HG03575 (cell line): ENCODE results near the gene PHC2.

Experiments used
- ATAC-seq: cut with Tn5 transposase; IDR thresholded peaks from one replicate; pipeline ENCODE4 v1.9.1; 2021; ENCODE audit not compliant: unreplicated experiment, insufficient number of reproducible peaks, low FRiP score; ENCODE audit errors: extremely low read depth

The PHC2 gene

DNA sequence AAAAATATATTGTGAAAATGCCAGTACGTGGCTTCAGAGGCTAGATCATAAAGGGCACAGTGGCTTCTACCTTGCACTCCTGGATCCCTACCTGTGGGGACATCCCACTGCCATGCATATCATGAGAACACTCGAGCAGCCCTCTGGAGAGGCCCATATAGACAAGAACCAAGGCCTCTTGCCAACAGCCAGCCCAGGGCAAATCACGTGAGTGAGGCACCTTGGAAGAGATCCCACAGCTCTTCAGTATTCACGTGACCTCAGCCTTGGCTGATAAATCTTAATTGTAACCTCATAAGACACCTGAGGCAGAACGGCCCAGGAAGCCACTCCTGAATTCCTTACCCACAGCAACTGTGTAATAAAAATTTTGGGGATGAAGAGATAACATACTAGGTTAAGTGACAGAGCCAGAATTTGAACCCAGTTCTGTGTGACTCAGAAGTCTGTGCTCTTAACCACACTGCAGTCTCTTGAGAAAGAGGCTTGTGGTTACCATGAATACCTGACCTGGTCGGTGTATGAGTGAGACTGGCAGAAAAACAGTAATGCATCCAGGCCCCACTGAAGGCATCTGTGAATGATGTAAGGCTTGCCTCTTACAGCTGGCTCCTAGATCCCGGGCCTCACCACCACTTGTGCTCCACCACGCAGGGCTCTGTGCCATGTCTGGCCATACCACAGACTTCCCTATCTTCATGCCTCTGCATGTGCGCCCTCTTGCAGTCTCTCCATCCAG is 103.1 kb downstream of the PHC2 start:
- ATAC-seq: no peak

DNA sequence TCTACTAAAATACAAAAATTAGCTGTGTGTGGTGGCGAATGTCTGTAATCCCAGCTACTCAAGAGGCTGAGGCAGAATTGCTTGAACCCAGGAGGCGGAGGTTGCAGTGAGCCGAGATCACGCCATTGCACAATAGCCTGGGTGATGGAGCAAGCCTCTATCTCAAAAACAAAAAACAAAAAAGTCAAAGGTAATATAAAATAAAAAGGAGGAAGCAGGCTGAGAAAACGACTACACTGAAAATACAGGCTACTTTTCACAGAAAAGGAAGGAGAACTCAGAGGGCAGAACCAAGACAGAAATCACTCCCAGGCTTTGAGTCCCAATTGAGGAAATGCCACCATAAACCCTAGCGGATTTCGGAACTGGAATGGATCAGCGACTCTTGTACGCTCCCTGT is 104.1 kb downstream of the PHC2 start:
- no peak for ATAC-seq

DNA sequence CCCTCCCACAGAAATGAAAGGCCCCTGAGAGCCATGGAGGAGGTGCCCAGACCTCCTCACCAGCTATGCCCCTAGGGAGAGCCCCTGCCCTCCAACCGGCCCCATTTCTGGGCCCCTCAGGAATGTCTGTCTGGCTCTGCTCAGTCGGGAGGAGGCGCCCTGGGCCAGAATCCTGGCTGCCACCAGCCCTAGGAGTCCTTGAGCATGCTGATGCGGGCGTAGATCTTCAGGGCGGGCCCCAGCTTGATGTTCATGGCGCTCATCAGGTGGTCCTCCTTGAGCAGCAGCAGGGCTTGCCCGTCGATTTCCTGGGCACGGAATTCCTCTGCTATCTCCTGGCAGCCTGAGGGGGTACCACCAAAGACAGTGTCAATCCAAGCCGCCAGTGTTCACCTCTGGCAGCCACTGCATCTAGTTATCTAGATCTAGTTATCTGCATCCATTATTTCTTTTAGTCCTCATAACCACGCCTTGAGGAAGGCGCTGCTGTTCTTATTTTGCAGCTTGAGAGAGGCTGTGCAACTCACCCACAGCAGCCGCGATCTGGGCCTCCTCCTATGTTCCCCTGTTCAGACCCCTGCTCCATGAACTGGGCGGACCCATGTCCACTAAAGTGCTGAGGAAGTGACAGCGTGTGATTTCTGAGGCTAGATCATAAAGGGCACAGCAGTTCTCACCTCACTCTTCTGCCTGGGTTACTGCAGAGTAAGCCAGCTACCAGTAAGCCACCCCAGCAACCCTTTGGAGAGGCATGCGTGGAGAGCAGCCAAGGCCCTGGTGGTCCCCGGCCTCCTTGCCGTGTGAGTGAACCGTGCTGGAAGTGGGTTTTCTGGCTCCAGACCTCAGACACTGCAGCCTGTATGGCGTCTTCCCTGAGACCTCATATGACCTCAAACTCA is 106.0 kb downstream of the PHC2 start:
- ATAC-seq: no peak

DNA sequence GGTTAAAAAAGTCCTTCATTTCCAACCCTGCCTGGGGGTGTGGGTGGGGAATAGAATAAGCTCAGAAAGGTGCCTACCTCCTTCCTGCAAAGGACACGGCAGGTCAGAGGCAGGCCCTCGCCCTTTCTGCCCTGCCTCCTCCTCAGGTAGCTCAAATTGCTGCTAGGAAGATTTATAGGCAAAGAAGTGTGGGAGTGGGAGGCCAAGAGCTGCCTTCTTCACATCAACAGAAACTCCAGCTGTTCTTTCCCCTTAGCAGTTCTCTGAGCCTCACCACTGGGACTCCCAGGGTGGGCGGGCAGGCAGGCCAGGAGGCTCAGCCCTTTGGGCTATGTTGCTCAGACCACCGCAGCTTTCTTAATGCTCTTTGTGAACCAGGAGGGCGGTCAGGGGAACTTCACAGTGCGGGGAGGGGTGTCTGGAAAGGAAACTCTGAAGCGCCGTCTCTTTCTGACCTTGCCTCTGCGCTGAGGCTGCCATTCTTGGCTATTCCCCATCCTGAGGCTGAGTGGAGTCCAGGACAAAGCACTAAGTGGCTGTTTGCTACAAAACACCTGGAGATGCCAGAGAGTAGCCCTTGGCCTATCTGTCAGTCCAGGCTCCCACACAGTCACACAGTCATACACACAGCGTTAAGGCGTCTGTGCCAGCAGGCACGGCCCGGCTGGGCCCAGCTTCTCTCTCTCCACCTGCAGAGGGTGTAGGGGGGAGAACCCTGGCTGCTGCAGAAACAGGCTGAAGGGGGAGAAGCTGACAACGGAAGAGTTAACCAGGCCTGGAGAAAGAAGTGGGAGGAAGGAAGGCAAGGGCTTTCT is 107.0 kb downstream of the PHC2 start:
- no peak for ATAC-seq

DNA sequence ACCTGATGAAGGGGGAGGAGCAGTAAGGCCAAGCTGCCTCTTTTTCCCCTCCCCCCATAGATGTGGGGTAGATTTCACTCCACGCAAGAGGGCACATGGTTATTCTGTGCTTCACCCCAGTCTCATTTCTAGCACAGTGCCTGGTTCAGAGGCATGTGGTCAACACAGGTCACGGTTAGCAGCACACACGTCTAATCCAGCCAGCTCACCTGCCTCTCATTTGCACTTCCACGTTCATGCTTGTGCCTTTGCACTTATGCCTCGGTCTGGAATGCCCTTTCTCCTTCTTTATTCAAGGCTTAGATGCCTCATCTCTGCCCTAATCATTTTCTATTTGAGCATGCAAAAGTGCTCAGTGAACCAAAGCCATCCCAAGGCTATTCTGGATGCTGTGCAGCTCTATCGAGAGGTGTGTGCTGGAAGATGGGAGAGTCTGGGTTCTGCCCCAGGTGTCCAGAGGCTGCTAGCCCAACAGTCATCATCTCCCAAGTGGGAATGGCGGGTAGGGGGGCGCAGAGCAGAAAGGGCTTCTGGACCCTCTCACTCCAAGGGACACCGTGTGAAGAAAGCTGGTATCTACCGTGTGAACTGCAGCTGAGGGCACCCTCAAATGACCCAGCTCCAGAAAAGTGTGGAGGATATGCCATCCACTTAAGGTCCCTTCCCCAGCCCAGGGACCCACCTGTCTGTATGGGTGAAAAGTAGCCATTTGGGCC is 107.9 kb downstream of the PHC2 start:
- ATAC-seq: no peak

DNA sequence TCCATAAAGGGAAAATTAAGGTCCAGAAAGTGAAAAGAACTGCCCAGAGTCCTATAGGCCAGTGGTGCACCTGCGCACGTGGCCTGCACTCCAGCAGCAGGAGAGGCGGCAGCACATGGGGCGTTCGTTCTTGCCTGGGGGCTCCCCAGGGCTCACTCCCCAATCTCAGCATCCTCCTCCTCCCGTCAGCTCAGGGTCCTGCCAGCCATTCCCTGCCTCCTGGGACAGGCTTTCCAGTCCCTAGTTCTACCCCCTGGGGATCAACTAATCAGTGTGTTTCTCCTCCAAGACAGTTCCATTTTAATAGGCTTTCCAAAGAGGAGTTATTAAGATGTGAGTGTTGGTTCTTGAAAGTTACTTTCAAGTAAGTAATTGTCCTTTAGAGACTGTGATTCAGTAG is 108.8 kb downstream of the PHC2 start:
- no peak for ATAC-seq

DNA sequence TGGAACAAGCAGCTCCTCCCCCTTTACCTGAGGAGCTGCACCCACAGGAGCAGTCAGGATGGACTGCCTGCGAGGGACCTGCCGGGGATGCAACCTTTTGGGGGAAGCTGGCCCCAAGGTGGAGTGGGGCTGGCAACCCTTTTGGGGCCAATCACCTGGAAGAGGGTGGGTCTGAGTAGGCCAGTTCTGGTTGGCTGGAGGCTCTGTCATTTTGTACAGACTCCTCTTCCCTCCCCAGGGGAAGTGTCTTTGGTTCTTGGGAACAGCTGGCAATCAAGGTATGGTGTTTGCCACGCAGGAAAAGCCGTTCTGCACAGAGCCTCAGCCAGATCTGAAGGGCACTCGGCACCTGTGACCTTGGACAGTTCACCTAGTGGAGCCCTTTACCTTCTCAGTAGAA is 109.7 kb downstream of the PHC2 start:
- ATAC-seq: no peak

DNA sequence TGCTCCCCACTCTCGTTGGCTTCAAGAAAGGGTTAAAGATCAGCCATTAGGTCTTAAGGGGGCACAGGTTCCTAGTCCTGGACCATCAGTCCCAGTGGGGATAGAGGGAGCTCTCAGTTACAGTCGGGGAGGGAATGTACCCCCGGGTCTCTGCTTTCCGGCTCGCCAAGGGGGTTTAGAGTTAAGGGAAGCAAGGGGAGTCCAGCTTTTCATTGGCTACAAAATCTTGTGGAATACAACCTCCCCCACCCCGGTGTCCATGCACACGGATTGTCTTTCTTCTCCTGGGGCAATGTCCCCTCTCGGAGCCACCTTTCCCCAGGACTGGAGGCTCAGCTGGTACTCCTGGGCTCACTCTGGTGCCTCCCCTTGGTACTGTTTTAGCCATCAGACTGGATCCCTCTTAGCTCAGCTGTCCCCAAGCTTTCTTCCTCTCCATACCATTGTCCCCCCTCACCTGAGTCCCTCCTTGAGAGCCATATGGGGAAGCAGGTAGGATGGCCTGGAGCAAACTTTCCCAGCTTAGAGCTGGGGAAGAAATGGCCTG is 110.2 kb downstream of the PHC2 start, which contains the start of gene A3GALT2:
A3GALT2 (minus strand) TSS at position 480 of the 547 bp plus-strand sequence; CDS start at position 480, 0 bp downstream.
- no peak for ATAC-seq

DNA sequence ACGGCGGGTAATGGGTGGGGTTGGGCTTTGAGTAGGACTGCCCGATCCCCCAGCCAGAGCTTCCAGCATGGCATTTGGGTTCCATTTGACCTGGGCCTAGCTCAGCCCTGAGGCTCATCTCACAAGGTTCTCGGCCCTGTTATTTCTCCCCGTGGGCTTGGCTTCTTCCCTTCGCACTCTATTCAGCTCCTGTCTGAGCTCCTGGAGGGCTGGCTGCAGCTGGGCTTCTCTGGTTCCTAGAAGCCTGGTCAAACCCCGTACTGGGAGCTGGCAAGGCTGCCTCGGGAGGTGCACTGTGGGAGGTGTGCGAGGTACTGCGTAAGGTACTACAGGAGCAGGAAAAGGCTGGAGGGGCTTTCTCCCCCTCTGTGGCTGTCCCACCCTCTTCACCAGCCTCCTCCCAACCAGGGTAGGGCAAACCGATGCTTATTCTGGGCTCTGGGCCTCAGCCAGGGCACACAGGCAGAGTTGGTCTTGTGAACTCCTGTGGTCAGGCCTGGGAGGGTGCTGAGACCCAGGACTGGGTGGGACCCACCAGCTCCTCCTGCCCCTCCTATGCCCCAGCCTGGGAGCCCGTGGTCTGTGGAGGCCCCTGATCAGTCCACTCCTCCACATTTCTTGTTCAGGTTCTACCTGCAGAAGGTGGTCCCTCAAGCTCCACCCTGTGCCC is 110.8 kb downstream of the PHC2 start:
- ATAC-seq: no peak

DNA sequence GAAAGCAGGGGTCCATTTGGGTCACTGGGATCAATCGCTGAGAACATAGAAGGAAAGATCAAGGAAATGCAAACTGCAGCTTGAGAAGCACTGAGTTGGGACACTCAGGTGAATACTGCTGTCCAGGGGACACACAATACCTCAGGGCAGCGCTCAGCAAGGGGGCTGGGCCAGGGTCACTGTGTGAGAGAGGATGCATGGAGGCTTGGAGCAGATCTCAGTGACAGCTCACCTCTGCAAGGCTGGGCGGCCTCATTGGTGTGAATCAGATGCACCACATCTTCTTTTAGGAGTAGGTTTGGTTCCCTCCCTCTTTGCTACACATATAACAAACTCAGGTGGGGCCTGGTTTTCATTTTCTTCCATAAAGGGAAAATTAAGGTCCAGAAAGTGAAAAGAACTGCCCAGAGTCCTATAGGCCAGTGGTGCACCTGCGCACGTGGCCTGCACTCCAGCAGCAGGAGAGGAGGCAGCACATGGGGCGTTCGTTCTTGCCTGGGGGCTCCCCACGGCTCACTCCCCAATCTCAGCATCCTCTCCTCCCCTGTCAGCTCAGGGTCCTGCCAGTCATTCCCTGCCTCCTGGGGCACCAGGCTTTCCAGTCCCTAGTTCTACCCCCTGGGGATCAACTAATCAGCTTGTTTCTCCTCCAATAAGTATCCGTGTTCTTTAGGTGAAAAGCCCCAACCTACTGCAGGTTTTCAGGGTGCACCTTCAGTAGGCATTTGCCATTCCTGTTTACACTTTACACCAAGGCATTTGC is 111.5 kb downstream of the PHC2 start:
- ATAC-seq: no peak

DNA sequence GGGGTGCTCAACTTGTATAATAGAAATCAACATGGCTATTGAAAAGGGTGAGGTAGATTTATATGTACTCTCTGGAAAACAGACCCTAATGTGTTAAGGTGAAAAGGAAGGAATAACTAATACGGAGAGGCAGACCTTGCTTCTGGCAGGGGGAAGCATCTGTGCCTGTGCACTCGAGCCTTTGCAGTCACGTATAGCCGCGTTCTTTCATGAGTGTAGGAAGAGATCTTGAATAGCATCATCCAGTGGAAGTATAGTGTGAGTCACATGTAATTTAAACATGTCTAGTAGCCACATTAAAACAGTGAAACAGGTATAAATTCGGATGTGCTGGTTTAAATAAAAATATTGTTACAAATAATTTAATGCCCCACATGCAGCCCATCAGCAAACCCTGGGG is 112.9 kb downstream of the PHC2 start:
- ATAC-seq: no peak

DNA sequence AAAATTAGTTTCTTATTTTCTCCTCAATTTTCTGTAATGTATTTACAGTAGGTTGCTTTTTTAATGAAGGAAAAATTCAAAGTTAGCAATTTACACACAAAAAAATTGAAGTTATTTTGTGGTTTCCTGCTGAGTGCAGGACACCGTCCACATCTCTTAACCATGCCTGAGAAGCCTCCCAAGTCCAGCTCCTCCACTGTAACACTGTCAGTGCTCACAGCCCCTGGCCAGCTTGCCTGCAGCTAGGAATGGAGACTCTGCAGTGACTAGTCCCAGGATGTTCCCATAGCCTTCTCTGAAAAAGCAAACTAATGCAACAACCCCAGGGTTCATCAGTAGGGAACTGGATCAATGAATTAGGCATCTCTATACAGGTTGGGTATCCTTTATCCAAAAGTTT is 113.5 kb downstream of the PHC2 start:
- no peak for ATAC-seq

DNA sequence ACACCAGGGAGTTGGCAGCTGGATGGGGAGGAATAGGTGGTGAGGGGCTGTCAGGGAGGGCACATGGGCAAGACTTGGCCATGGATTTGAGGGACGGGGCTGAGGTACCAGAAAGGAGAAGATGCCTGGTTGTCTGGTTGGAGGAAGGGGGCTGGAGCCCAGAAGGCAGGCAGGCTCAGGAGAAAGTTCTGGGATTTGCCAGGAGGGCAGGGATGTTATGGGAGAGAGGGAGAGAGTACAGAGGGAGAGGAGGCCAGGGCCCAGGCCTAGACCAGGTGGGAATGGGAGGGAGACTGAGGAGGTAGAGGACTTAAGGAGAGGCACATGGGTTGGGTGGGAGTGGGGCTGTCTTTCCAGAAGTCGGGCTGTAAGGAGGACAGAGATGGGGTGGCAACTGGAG is 114.3 kb downstream of the PHC2 start:
- ATAC-seq: no peak

DNA sequence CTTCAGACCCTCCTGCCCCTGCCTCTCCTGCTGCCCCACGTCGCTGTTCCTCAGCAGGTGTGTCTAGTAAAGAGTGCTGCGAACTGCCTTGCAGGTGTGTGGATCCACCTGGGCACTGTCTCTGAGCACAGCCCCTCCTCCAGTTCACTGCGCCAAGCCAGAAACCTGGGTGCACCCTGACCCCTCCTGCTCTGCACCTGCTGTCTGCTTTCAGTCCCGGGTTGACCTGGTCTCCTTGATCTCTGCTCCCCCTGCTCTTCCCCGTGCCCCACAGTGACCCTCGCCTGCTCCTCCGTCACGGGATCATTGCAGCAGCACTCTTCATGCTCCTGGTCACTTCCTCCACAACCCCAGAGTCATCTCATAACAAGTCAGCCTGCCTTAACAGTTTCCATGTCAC is 116.5 kb downstream of the PHC2 start:
- no peak for ATAC-seq

DNA sequence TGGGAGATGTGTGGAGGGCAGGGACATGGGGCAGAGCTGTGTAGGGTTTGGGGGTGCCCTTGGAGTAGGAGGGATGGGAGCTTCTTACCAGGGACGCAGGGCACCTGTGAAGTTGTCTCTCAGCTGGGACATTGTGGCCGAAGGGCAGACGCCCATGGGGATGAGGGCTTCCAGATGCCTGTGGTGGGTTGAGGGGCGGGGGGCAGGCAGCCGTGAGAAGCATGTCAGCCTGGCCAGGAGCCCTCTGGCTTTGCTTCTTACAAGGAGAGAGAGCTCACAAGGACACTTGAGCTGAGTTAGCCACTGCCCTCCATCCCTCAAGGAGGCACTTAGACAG is 118.5 kb downstream of the PHC2 start:
- no peak for ATAC-seq

DNA sequence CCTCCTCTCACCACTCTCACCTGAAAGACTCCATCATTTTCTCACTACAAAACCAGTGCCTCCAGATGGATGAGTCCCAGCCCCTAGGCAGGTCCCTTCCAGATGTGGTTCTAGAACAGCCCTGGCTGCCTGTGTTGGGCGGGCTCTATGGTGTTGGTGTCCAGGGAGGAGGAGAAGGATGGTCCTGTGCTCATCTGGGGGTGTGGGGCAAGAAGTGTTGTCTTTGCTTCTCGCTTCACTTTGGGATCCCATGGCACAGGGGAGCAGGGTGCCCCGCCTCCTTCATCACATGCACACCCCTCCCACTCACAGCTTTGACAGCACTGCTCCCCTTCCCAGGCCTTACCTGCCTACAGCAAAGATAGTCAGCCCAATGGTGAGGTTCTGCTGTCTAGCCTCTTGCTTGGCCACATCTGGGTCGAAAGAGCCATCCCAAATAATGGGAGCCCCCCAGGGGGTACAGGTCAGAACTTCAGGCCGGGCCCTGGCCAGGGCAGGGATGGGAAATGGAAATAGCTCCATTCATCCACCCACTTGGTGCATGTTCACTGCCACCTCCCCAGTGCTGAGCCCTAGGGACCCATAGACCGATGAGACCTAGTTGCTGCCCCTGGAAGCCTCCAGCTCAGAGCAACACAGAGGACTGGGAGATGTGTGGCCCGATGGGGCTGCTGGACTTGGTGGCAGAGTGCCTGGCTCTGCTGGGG is 119.0 kb downstream of the PHC2 start:
- no peak for ATAC-seq

DNA sequence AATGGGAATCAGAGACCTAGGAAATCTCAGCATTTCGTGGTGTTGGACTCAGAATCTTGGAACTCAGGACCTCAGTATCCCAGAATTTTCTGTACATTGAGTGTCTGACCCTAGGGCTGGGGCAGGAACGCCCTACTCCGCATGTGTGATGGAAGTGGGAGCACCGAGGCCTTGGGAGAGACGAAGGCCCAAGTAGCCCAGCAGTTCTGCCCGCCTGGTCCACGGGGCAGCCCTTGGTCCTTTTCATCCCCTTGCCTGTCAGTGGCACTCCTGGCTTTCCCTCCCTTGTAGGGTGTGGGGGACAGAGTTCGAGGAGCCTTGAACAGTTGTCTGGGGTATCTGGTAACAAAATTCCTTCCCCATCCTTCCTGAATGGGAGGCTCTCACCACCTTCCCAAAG is 120.2 kb downstream of the PHC2 start:
- no peak for ATAC-seq
